K562 treated with DMSO at 1 percent for 4 hours (cell line): ENCODE results near the gene NHERF2. TPM values are rescaled to one million over a fixed set of nuclear protein-coding genes. Genes with fewer than 3 reads are reported as not detected.

ENCODE experiments used
- total RNA-seq: library from RNA; unstranded; fragments of 300-600 nt; gene quantifications from 2 replicates; pipeline ENCODE4 v1.2.3, GENCODE V29; 2022; ENCODE audit not compliant: insufficient read depth

Gene NHERF2
- 28.8 and 29.0 TPM in 2 replicates for total RNA-seq

GRCh38 chr16:2026461-2027023, at the start of gene NHERF2:
TSS of gene NHERF2 (plus strand) at chr16:2026902. CDS start at chr16:2027006, 104 bp downstream.

DNA sequence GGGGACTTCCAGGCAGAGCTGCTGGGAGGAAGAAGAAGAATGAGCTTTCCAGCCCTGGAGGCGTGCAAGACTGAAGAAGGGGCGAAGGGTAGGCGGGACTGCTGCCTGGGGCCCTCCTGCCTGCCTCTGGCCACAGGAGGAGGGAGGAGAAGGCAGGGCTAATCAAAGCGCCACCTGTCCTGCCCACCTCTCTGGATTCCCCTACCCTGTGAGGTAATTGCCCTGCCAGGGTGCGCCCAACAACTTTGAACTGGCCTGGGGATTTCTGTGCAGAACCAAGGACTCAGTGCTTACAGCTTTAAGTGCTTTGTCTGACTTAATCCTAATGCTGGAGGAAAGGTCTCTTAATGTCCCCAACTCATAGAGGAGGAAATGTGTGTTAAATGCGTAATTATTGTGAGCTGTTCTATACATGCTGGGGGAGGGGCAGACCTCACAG, 45.3 kb upstream of the NHERF2 start, which contains the start of gene NOXO1:
Gene NOXO1 (minus strand): TSS at position 72 of the 439 bp plus-strand sequence. CDS start 290 bp downstream, outside the sequence.

DNA sequence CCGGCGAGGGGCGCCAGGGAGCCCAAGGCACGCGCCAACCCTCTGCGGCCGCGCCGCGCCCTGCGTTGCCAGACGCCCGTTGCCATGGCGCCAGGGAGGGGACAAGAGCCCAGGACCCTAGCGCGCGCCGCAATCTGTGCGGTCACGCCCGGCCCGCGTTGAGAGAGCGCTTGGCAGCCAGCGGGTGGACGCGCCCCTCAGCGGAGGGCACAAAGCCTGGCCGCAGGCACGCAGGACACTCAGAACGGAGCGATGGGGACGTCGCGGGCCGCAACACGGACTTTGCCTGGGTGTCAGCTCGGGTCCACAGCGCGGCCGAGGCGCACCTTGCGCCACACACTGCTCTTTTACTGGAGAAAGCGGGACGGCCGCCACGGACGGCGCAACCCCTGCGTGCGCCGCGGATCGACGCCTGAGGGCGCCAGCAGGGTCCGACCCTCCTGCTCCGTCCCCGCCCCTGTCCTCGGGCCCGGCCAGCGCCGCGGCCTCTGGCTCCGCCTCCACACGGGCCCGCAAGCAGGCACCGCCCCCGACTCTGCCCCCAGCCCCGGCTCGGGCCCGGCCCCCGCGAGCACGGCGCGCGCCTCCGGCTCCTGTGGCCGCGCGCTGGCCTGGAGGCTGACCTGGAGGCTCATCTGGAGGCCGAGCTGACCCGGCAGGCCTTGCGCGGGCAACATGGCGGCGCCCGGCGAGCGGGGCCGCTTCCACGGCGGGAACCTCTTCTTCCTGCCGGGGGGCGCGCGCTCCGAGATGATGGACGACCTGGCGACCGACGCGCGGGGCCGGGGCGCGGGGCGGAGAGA, 43.0 kb upstream of the NHERF2 start, which contains the start of gene GFER:
Gene GFER (plus strand): TSS at position 650 of the 803 bp plus-strand sequence. CDS start 26 bp downstream, at position 676.

GRCh38 chr16:1989209-1990100, 37.2 kb upstream of the NHERF2 start, which contains the start of gene SYNGR3:
TSS of gene SYNGR3 (plus strand) at chr16:1989970. CDS start at chr16:1990103, 133 bp downstream.

GRCh38 chr16:2009791-2010510, 16.8 kb upstream of the NHERF2 start, which contains the start of gene ZNF598:
TSS of gene ZNF598 (minus strand) at chr16:2009821.

GRCh38 chr16:2019518-2019920, 7.2 kb upstream of the NHERF2 start, which contains the start of gene NPW:
TSS of gene NPW (plus strand) at chr16:2019785.

GRCh38 chr16:2047330-2048115, 20.8 kb downstream of the NHERF2 start, which contains the start of the genes NTHL1 and TSC2:
TSS of gene NTHL1 (minus strand) at chr16:2047834. CDS start at chr16:2047823, 11 bp downstream.
TSS of gene TSC2 (plus strand) at chr16:2047985. CDS start at chr16:2048616, 631 bp downstream.

Other genes starting within 250 kb of the NHERF2 start
- gene SPSB3, start 244.3 kb upstream of the NHERF2 start, total RNA-seq: 61.7 and 72.9 TPM in 2 replicates
- 116 and 132 TPM in 2 replicates for gene NUBP2, start 243.9 kb upstream of the NHERF2 start, total RNA-seq
- 0.61 and 0.96 TPM in 2 replicates for gene IGFALS, start 233.2 kb upstream of the NHERF2 start, total RNA-seq
- 59.4 and 75.6 TPM in 2 replicates for gene HAGH, start 200.1 kb upstream of the NHERF2 start, total RNA-seq
- gene FAHD1, start 199.7 kb upstream of the NHERF2 start, total RNA-seq: 12.5 and 17.8 TPM in 2 replicates
- 61.7 and 62.6 TPM in 2 replicates for gene MEIOB, start 154.7 kb upstream of the NHERF2 start, total RNA-seq
- gene HS3ST6, start 108.5 kb upstream of the NHERF2 start, total RNA-seq: not detected in 2 replicates
- gene MSRB1, start 83.7 kb upstream of the NHERF2 start, total RNA-seq: 55.4 and 70.9 TPM in 2 replicates
- gene RPL3L, start 72.2 kb upstream of the NHERF2 start, total RNA-seq: 0.47 TPM in 1 of 2 replicates, not detected in the other
- 214 and 219 TPM in 2 replicates for gene NDUFB10, start 67.4 kb upstream of the NHERF2 start, total RNA-seq
- gene RPS2, start 62.1 kb upstream of the NHERF2 start, total RNA-seq: 6,829 and 8,005 TPM in 2 replicates
- not detected in 2 replicates for gene RNF151, start 60.0 kb upstream of the NHERF2 start, total RNA-seq
- 41.9 and 47.0 TPM in 2 replicates for gene TBL3, start 54.8 kb upstream of the NHERF2 start, total RNA-seq
- gene NOXO1, start 45.4 kb upstream of the NHERF2 start, total RNA-seq: not detected in 2 replicates
- gene GFER, start 42.7 kb upstream of the NHERF2 start, total RNA-seq: 54.4 and 64.7 TPM in 2 replicates
- gene SYNGR3, start 36.9 kb upstream of the NHERF2 start, total RNA-seq: 30.6 and 35.1 TPM in 2 replicates
- gene ZNF598, start 17.1 kb upstream of the NHERF2 start, total RNA-seq: 103 and 116 TPM in 2 replicates
- 1.6 and 5.6 TPM in 2 replicates for gene NPW, start 7.1 kb upstream of the NHERF2 start, total RNA-seq
- 20.7 and 23.3 TPM in 2 replicates for gene NTHL1, start 20.9 kb downstream of the NHERF2 start, total RNA-seq
- 42.5 and 52.7 TPM in 2 replicates for gene TSC2, start 21.1 kb downstream of the NHERF2 start, total RNA-seq
- gene PKD1, start 109.0 kb downstream of the NHERF2 start, total RNA-seq: 67.2 and 116 TPM in 2 replicates
- gene RAB26, start 121.7 kb downstream of the NHERF2 start, total RNA-seq: 3.5 and 3.9 TPM in 2 replicates
- 103 and 117 TPM in 2 replicates for gene TRAF7, start 128.9 kb downstream of the NHERF2 start, total RNA-seq
- 4.2 and 5.4 TPM in 2 replicates for gene CASKIN1, start 169.7 kb downstream of the NHERF2 start, total RNA-seq
- 73.7 and 84.0 TPM in 2 replicates for gene MLST8, start 178.6 kb downstream of the NHERF2 start, total RNA-seq
- 4.9 and 16.4 TPM in 2 replicates for gene BRICD5, start 184.0 kb downstream of the NHERF2 start, total RNA-seq
- 53.8 and 56.2 TPM in 2 replicates for gene PGP, start 187.9 kb downstream of the NHERF2 start, total RNA-seq
- gene E4F1, start 196.7 kb downstream of the NHERF2 start, total RNA-seq: 33.2 and 37.1 TPM in 2 replicates
- gene DNASE1L2, start 209.5 kb downstream of the NHERF2 start, total RNA-seq: 5.4 and 6.1 TPM in 2 replicates
- 309 and 412 TPM in 2 replicates for gene ECI1, start 224.7 kb downstream of the NHERF2 start, total RNA-seq
- gene RNPS1, start 241.2 kb downstream of the NHERF2 start, total RNA-seq: 182 and 221 TPM in 2 replicates